ENCODE data around the gene ZBTB20.

ZBTB20 gene

DNA sequence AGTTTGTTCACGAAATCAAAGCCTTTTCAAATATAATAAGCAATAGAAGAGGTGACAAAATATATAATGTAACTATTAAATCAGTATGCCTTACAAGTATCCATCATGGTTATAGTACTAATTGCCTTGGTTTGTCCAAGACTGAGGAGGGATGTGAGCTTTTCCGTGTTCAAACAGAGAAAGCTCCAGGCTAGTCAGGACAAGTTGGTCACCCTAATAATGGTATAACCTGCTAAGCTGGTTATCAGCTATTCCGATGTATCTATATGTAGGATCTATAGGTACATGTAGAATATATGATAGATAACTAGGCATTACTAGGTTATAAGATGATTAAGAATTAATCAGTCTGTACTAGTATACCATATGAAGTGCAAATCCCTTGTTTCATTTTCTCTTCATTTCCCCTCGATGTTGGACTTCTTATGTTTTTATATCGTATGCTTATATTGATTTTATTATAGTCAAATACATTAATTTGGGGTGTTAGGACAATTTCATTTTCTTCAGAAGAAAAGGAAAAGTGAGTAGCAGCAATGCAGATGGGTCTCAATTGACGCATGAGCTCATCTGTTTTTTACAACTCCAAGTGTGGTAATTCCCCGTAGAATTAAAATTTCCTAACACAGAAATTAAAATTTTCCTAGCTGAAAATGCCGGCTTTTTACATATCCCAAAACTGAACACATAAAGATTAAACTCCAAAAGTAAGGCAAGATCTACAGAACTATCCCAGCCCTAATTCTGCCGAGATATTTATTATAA is 434.2 kb downstream of the ZBTB20 start:
- Mint-ChIP-seq H3K9me3 (no peaks in the 10 kb centered on the region), H3K4me1 (peaks cover 12% of the 10 kb centered on the region), H3K36me3 (ENCODE audit: low read depth) (peaks cover 14% of the 10 kb centered on the region), H3K27me3 (no peaks in the 10 kb centered on the region), H3K4me3 (no peak overlapping the region), H3K27ac (no peak overlapping the region)
- no peak for DNase-seq
- no peak for ATAC-seq

DNA sequence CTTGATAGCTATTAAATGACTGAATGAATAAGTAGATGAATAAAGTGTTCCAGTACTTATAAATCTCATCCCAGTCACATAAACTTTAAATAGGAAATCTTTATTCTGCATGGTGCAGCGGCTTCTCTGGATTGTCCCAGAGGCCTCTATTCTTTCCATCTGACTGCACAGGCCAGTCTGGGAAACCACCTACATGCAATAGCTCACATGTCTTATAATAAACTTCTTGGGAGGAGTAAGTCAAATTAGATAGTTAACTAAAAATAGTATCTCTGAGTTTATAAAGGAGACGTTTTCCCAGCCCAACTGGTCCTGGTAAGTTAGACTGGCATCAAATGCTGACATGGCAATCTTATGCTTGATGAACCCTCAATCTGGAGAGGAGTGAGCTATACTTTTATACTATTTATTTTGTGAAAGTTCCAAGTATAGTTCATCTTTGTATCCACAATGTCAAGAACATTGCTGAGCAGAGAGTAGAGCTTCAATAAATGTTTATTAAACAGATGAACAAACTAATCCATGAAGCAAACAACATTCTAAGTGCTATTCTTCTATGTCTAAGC is 435.7 kb downstream of the ZBTB20 start:
- ATAC-seq: no peak
- H3K36me3 Mint-ChIP-seq (ENCODE audit: low read depth): peaks cover 12% of the 10 kb centered on the region
- no peak for DNase-seq
- no peak overlapping the region for H3K27ac Mint-ChIP-seq
- H3K9me3 Mint-ChIP-seq: no peaks in the 10 kb centered on the region
- H3K4me3 Mint-ChIP-seq: no peak overlapping the region
- no peaks in the 10 kb centered on the region for H3K27me3 Mint-ChIP-seq
- peaks cover 27% of the 10 kb centered on the region for H3K4me1 Mint-ChIP-seq

- Mint-ChIP-seq H3K36me3 (ENCODE audit: low read depth) (peaks cover 12% of the 10 kb centered on the region), H3K4me1 (peaks cover 37% of the 10 kb centered on the region), H3K27ac (no peak overlapping the region), H3K27me3 (no peaks in the 10 kb centered on the region), H3K4me3 (no peak overlapping the region), H3K9me3 (no peaks in the 10 kb centered on the region)
- no peak for ATAC-seq
- DNase-seq: no peak
Observed at GRCh38 chr3:114709102-114709501, 438.0 kb downstream of the ZBTB20 start.

- Mint-ChIP-seq H3K4me3 (no peak overlapping the region), H3K27ac (no peak overlapping the region), H3K27me3 (no peaks in the 10 kb centered on the region), H3K36me3 (ENCODE audit: low read depth) (peaks cover 10% of the 10 kb centered on the region), H3K4me1 (peaks cover 37% of the 10 kb centered on the region), H3K9me3 (no peaks in the 10 kb centered on the region)
- no peak for DNase-seq
- no peak for ATAC-seq
Observed at GRCh38 chr3:114707252-114707860, 439.7 kb downstream of the ZBTB20 start.

DNA sequence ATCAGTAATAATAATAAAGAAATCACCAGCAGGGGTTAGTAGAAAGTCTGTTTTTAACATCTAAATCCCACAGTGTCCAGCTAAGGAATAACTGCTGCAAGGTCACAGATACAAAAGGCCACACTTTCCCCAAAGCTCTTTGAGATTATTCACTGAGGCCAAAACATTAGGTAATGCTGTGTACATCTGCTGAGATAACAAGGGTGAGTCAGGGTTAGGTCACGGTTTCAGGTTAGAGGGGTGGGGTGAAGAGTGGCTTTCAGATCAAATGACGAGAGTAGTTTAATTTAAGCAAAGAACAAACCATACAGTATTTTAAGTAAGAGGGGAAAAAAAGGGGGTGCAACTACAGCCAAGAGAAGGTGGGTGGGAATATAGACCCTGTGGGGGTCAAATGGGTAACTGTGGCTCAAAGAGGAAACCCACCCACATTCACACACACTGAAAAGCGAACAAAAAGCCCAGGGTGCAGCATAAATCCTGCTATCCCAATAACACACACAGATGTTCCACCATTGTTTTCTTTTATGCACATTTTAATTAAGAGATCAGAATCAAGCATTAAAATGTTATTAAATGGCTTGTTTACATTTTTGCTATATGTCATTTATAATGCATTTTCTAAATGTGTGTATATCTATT is 440.4 kb downstream of the ZBTB20 start:
- DNase-seq (peak; percentile 41), ATAC-seq (peak; percentile 100)
- H3K9me3 Mint-ChIP-seq: no peaks in the 10 kb centered on the region
- peak overlapping the region; percentile 38 for H3K27ac Mint-ChIP-seq
- H3K36me3 Mint-ChIP-seq (ENCODE audit: low read depth): peaks cover 10% of the 10 kb centered on the region
- peaks cover 37% of the 10 kb centered on the region for H3K4me1 Mint-ChIP-seq
- H3K27me3 Mint-ChIP-seq: no peaks in the 10 kb centered on the region
- no peak overlapping the region for H3K4me3 Mint-ChIP-seq

DNA sequence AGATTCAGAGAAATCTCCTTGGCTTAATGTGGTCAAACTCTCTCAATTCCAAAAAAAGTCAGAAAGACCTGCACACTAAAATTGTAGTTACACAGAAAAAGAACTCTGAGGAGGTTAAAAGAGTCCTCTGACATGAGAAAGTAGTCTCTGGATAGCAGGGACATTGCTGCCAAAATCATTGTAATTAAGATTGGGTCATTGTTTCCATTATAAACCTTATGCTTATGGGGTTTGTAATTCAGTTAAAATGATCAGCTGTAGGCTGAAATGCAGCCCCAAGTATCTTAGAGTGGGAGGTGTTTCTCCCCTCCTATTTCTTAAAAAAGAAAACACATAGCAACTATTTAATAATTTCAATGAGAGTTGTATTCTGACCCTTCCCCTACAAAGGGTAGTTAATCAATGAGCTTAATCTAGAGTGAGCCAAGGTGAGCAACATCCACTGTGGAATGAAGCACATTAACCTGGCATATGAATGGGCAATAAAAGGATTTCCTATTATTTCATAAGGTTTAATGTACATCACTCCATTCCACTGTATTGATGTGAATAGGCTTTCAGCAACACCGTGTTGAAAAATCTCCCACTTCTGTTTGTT is 446.4 kb downstream of the ZBTB20 start:
- Mint-ChIP-seq H3K9me3 (no peaks in the 10 kb centered on the region), H3K4me1 (peaks cover 15% of the 10 kb centered on the region)

GRCh38 chr3:114698146-114699105 is 448.7 kb downstream of the ZBTB20 start:
- no peaks in the 10 kb centered on the region for H3K27me3 Mint-ChIP-seq
- no peak for ATAC-seq
- H3K4me3 Mint-ChIP-seq: no peak overlapping the region

More for the DNA sequence above, 446.4 kb downstream of the ZBTB20 start:
- peak overlapping the region; percentile 29 for H3K27ac Mint-ChIP-seq
- peaks cover 3% of the 10 kb centered on the region for H3K36me3 Mint-ChIP-seq (ENCODE audit: low read depth)
- no peak overlapping the region for H3K4me3 Mint-ChIP-seq
- H3K27me3 Mint-ChIP-seq: no peaks in the 10 kb centered on the region
- no peak for DNase-seq
- ATAC-seq: no peak

GRCh38 chr3:114697401-114697800 is 449.7 kb downstream of the ZBTB20 start:
- H3K27me3 Mint-ChIP-seq: no peaks in the 10 kb centered on the region

More at GRCh38 chr3:114698146-114699105, 448.7 kb downstream of the ZBTB20 start:
- no peak for DNase-seq
- H3K27ac Mint-ChIP-seq: no peak overlapping the region
- H3K9me3 Mint-ChIP-seq: no peaks in the 10 kb centered on the region
- H3K36me3 Mint-ChIP-seq (ENCODE audit: low read depth): peaks cover 3% of the 10 kb centered on the region
- H3K4me1 Mint-ChIP-seq: peaks cover 10% of the 10 kb centered on the region

GRCh38 chr3:114694251-114694650 is 452.8 kb downstream of the ZBTB20 start:
- no peak for DNase-seq
- H3K27me3 Mint-ChIP-seq: no peaks in the 10 kb centered on the region
- ATAC-seq: no peak
- no peak overlapping the region for H3K27ac Mint-ChIP-seq
- peaks cover 9% of the 10 kb centered on the region for H3K36me3 Mint-ChIP-seq (ENCODE audit: low read depth)
- H3K4me1 Mint-ChIP-seq: peaks cover 9% of the 10 kb centered on the region
- H3K4me3 Mint-ChIP-seq: no peak overlapping the region
- no peaks in the 10 kb centered on the region for H3K9me3 Mint-ChIP-seq

More at GRCh38 chr3:114697401-114697800, 449.7 kb downstream of the ZBTB20 start:
- DNase-seq: no peak
- no peak for ATAC-seq
- H3K27ac Mint-ChIP-seq: no peak overlapping the region
- H3K9me3 Mint-ChIP-seq: no peaks in the 10 kb centered on the region
- peaks cover 10% of the 10 kb centered on the region for H3K4me1 Mint-ChIP-seq
- H3K36me3 Mint-ChIP-seq (ENCODE audit: low read depth): peaks cover 7% of the 10 kb centered on the region
- no peak overlapping the region for H3K4me3 Mint-ChIP-seq

DNA sequence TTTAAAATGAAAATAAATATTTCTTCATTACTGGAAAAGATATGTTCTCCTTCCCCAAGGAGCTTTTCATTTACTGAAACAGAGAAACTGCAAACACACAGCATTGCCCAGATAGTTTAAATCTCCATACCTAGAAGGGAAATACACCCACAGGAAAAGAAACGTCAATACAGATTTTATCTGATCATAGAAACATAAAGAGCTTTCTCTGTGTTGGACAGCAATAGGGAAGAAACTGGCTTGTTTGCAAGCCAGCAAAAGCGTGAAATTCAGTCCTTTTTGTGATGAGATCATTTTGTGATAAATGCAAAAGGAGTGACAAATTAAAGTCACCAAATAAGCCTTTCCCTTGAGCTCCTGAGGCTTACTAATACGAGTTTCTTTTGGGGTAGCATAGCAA is 455.2 kb downstream of the ZBTB20 start:
- H3K27ac Mint-ChIP-seq: no peak overlapping the region
- H3K4me3 Mint-ChIP-seq: no peak overlapping the region
- H3K27me3 Mint-ChIP-seq: no peaks in the 10 kb centered on the region
- DNase-seq: no peak
- peaks cover 8% of the 10 kb centered on the region for H3K36me3 Mint-ChIP-seq (ENCODE audit: low read depth)
- no peak for ATAC-seq
- H3K4me1 Mint-ChIP-seq: peaks cover 12% of the 10 kb centered on the region
- no peaks in the 10 kb centered on the region for H3K9me3 Mint-ChIP-seq

GRCh38 chr3:114690911-114691310 is 456.2 kb downstream of the ZBTB20 start:
- H3K27me3 Mint-ChIP-seq: no peaks in the 10 kb centered on the region
- ATAC-seq: no peak
- H3K4me3 Mint-ChIP-seq: no peak overlapping the region
- H3K9me3 Mint-ChIP-seq: no peaks in the 10 kb centered on the region
- no peak for DNase-seq
- H3K36me3 Mint-ChIP-seq (ENCODE audit: low read depth): peaks cover 8% of the 10 kb centered on the region
- no peak overlapping the region for H3K27ac Mint-ChIP-seq
- peaks cover 20% of the 10 kb centered on the region for H3K4me1 Mint-ChIP-seq

GRCh38 chr3:114687151-114687550 is 459.9 kb downstream of the ZBTB20 start:
- DNase-seq (no peak), ATAC-seq (no peak)
- Mint-ChIP-seq H3K27ac (no peak overlapping the region), H3K27me3 (no peaks in the 10 kb centered on the region), H3K36me3 (ENCODE audit: low read depth) (peaks cover 4% of the 10 kb centered on the region), H3K9me3 (no peaks in the 10 kb centered on the region), H3K4me1 (peaks cover 18% of the 10 kb centered on the region), H3K4me3 (no peak overlapping the region)

DNA sequence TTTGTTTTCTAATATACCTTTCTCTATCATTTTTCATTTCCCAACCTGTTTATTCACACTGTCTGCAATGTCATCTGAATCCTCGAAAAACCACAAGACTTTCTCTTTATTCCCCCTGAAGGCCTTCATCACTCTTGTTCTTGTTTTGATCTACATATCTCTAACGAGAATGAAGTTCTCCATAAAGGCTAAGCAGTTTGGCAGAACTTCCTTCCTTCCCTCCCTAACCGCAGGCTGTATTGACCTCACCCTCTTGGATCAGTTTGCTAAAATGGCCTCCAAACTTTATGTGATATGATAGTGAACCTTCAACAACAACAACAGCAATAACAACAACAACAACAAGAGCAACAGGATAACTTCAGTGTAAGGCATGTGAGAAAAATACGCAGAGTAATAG is 460.5 kb downstream of the ZBTB20 start:
- Mint-ChIP-seq H3K27me3 (no peaks in the 10 kb centered on the region), H3K4me3 (no peak overlapping the region), H3K36me3 (ENCODE audit: low read depth) (peaks cover 2% of the 10 kb centered on the region), H3K4me1 (peaks cover 14% of the 10 kb centered on the region), H3K27ac (peak overlapping the region; percentile 53), H3K9me3 (no peaks in the 10 kb centered on the region)
- ATAC-seq (peak; percentile 33), DNase-seq (no peak)

Measured in activated naive CD8-positive, alpha-beta T cell treated with anti-CD3 and anti-CD28 coated beads, Interleukin-2, amount 50 U/mL, for 24 hours (primary cell).